BJ (cell line): ENCODE data around the gene PTTG1IP. TPM values are rescaled to one million over a fixed set of nuclear protein-coding genes. Genes with fewer than 3 reads are reported as not detected.
A peak's percentile ranks its signal among the peaks of the same experiment; 100 is the strongest.

ENCODE experiments used
- CTCF ChIA-PET: fragments of 350-600 bp; formaldehyde crosslinking; extraction: SDS; loops from one replicate; lab custom pipeline; 2021; ENCODE audit warnings: antibody characterized with exemption, inconsistent platforms; lab: Yijun Ruan, JAX
- POLR2A ChIA-PET: fragments of 300-600 bp; sonication (Branson Sonifier 250); formaldehyde crosslinking; extraction: SDS; loops from one replicate; lab custom pipeline; 2021; ENCODE audit warnings: antibody characterized with exemption; lab: Charles Lee
- DNase-seq: peaks from one replicate; pipeline ENCODE4 v3.0.0-alpha.2; 2011; ENCODE audit warnings: low read depth
- H3K27me3 ChIP-seq: 2 replicates; pipeline ENCODE4 v1.6.0; 2011; ENCODE audit warnings: low read length; ENCODE audit not compliant: control insufficient read depth, insufficient read depth
- H3K36me3 ChIP-seq: 2 replicates; pipeline ENCODE4 v1.5.1; 2011; ENCODE audit warnings: low read length; ENCODE audit not compliant: control insufficient read depth, insufficient read depth
- H3K4me3 ChIP-seq: 2 replicates; pipeline ENCODE4 v1.5.1; 2011; ENCODE audit warnings: low read depth, mild to moderate bottlenecking, control low read depth, low read length
- CTCF ChIP-seq: IDR thresholded peaks from 2 replicates; pipeline ENCODE4 v1.5.1; 2011; ENCODE audit warnings: low read depth, mild to moderate bottlenecking, control low read depth, inconsistent platforms, low read length, moderate library complexity; ENCODE audit not compliant: insufficient read depth
- polyA plus RNA-seq: library from polyadenylated mRNA; depleted of rRNA; stranded (reverse); fragments of >200 nt; gene quantifications from 2 replicates; pipeline ENCODE4 v1.2.3, GENCODE V29; 2011

The PTTG1IP gene
- polyA plus RNA-seq, 1 experiment, result 249 TPM

- DNase-seq, result no peak
- H3K36me3 ChIP-seq, result peaks cover 12% of the 10 kb centered on the region
- ChIA-PET CTCF (interaction anchor here (0.6 to 1.3 kb wide), 3 partner anchors 9 to 46 kb away, joined by 3 to 4 read pairs (median 4); no protein-coding TSS in a partner anchor), POLR2A (interaction anchor here (0.7 kb wide), 1 partner anchor 28 kb away, joined by 3 read pairs; the partner anchor contains the start of gene PTTG1IP)
- TF ChIP-seq CTCF, result peak; percentile 62
- peak overlapping the region; percentile 33 for H3K4me3 ChIP-seq
- peaks cover 7% of the 10 kb centered on the region for H3K27me3 ChIP-seq
Measured at GRCh38 chr21:44845418-44846223, 27.9 kb downstream of the PTTG1IP start.

- ChIA-PET CTCF (interaction anchor here (0.6 kb wide), 1 partner anchor 104 kb away, joined by 3 read pairs; no protein-coding TSS in a partner anchor), POLR2A (no interaction called here)
- TF ChIP-seq CTCF, result no peak
Measured at GRCh38 chr21:44844256-44844655, 29.2 kb downstream of the PTTG1IP start.

GRCh38 chr21:44842721-44843445 lies 30.6 kb downstream of the PTTG1IP start:
- POLR2A ChIA-PET, result no interaction called here
- no peaks in the 10 kb centered on the region for H3K36me3 ChIP-seq
- peaks cover 7% of the 10 kb centered on the region for H3K27me3 ChIP-seq
- TF ChIP-seq CTCF, result no peak
- DNase-seq, result no peak
- CTCF ChIA-PET, result no interaction called here
- H3K4me3 ChIP-seq, result no peak overlapping the region

More at GRCh38 chr21:44844256-44844655, 29.2 kb downstream of the PTTG1IP start:
- H3K27me3 ChIP-seq, result peaks cover 7% of the 10 kb centered on the region
- peaks cover 3% of the 10 kb centered on the region for H3K36me3 ChIP-seq
- no peak overlapping the region for H3K4me3 ChIP-seq
- no peak for DNase-seq

DNA sequence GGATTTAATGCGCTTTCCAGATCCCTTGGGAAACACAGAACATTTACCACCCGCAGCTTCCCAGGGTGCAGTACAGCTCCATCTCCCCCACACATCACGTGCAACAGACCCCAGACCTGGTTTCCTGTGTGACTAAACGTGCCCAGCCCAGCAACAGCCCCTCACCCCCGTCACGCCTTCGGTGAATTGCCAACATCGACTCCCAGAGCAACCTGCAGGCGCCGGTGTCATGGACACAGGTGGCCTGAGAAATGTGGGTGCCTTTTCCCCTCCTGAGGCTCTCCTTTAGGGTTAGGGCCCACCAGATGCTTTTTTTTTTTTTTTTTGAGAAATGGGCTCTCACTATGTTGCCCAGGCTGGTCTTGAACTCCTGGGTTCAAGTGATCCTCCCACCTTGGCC lies 31.4 kb downstream of the PTTG1IP start:
- POLR2A ChIA-PET, result no interaction called here
- TF ChIP-seq CTCF, result no peak
- peaks cover 7% of the 10 kb centered on the region for H3K27me3 ChIP-seq

GRCh38 chr21:44840771-44841170 lies 32.7 kb downstream of the PTTG1IP start:
- Histone ChIP-seq H3K27me3 (peaks cover 7% of the 10 kb centered on the region), H3K4me3 (no peak overlapping the region), H3K36me3 (no peaks in the 10 kb centered on the region)
- ChIA-PET CTCF (interaction anchor here (0.6 kb wide), 1 partner anchor 290 kb away, joined by 3 read pairs; no protein-coding TSS in a partner anchor), POLR2A (no interaction called here)
- TF ChIP-seq CTCF, result no peak
- no peak for DNase-seq

More for the DNA sequence above, 31.4 kb downstream of the PTTG1IP start:
- no peak for DNase-seq
- CTCF ChIA-PET, result no interaction called here
- no peak overlapping the region for H3K4me3 ChIP-seq
- H3K36me3 ChIP-seq, result no peaks in the 10 kb centered on the region
